ENCODE results near the gene CEP162. TPM values are rescaled to one million over a fixed set of nuclear protein-coding genes. Genes with fewer than 3 reads are reported as not detected.
"Not testable (repeated sequence)": the region's sequence is repeated elsewhere in the genome, so short reads cannot be mapped to it uniquely, and the experiment has no call there.

CEP162 gene
- total RNA-seq, 1 donor from 2014 or later, result 28.8 TPM

DNA sequence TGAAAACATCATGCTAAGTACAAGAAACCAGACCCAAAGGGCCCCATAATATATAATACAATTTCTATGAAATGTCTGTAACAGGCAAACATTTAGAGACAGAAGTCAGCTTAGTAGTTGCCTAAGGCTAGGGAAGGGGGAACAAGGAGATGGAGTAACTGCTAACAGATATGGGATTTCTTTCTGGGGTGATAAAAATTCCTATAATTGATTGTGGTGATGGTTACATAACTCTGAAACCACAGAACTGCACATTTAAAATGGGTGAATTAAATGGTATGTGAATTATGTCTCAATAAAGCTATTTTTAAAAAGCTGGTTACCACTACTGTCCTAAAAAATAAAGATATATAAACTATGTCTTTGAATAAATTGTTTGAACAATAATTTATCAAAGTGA lies 3.2 kb downstream of the CEP162 start:
- no peak overlapping the region for H3K9ac ChIP-seq
- no peaks in the 10 kb centered on the region for H3F3A ChIP-seq (ENCODE audit: low read depth)
- Mint-ChIP-seq H3K4me1 (peaks cover 16% of the 10 kb centered on the region), H3K36me3 (no peaks in the 10 kb centered on the region), H3K4me3 (no peak overlapping the region), H3K27me3 (ENCODE audit: insufficient read depth, low read depth) (peaks cover 2% of the 10 kb centered on the region), H3K27ac (no peak overlapping the region), H3K9me3 (no peaks in the 10 kb centered on the region)
- no peaks in the 10 kb centered on the region for H3K4me1 ChIP-seq
- no peak overlapping the region for H3K27ac ChIP-seq
- no peaks in the 10 kb centered on the region for H3K9me3 ChIP-seq (ENCODE audit: low read depth)
- TF ChIP-seq EZH2phosphoT487 (IDR thresholded peaks at IDR 0.05), result no peak
- no peak for TF ChIP-seq EZH2 (IDR thresholded peaks at IDR 0.05)
- TF ChIP-seq, protein P1, sequence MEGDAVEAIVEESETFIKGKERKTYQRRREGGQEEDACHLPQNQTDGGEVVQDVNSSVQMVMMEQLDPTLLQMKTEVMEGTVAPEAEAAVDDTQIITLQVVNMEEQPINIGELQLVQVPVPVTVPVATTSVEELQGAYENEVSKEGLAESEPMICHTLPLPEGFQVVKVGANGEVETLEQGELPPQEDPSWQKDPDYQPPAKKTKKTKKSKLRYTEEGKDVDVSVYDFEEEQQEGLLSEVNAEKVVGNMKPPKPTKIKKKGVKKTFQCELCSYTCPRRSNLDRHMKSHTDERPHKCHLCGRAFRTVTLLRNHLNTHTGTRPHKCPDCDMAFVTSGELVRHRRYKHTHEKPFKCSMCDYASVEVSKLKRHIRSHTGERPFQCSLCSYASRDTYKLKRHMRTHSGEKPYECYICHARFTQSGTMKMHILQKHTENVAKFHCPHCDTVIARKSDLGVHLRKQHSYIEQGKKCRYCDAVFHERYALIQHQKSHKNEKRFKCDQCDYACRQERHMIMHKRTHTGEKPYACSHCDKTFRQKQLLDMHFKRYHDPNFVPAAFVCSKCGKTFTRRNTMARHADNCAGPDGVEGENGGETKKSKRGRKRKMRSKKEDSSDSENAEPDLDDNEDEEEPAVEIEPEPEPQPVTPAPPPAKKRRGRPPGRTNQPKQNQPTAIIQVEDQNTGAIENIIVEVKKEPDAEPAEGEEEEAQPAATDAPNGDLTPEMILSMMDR (IDR thresholded peaks at IDR 0.05), result no peak
- no peak for DNase-seq (ENCODE audit: low spot score)
- no peaks in the 10 kb centered on the region for H3K36me3 ChIP-seq
- H3K4me2 ChIP-seq, result no peak overlapping the region
- peaks cover 12% of the 10 kb centered on the region for H3K27me3 ChIP-seq
- peaks cover 13% of the 10 kb centered on the region for H3K79me2 ChIP-seq (ENCODE audit: low read depth)
- no peak overlapping the region for H3K4me3 ChIP-seq
- peaks cover 15% of the 10 kb centered on the region for H4K20me1 ChIP-seq (ENCODE audit: low read depth)
- no peak overlapping the region for H2AFZ ChIP-seq (replicated peaks)

DNA sequence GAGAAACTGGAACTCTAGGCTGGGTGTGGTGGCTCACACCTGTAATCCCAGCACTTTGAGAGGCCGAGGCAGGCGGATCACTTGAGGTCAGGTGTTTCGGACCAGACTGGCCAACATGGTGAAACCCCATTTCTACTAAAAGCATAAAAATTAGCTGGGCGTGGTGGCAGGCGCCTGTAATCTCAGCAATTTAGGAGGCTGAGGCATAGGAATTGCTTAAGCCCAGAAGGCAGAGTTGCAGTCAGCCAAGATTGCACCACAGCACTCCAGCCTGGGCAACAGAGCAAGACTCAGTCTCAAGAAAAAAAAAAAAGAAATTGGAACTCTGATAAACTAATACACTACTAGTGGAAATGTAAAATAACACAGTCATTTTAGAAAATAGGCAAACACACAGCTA lies 3.8 kb downstream of the CEP162 start:
- Histone ChIP-seq H3K79me2 (ENCODE audit: low read depth) (peaks cover 13% of the 10 kb centered on the region), H4K20me1 (ENCODE audit: low read depth) (peaks cover 15% of the 10 kb centered on the region)
- not testable (repeated sequence) for H3K27me3 Mint-ChIP-seq (ENCODE audit: insufficient read depth, low read depth); H3K4me1 ChIP-seq; H3K27ac Mint-ChIP-seq; H3K36me3 Mint-ChIP-seq; H3K4me3 Mint-ChIP-seq; DNase-seq (ENCODE audit: low spot score); H3K27ac ChIP-seq; H3K27me3 ChIP-seq; H3F3A ChIP-seq (ENCODE audit: low read depth); H3K9ac ChIP-seq; H2AFZ ChIP-seq (replicated peaks); H3K36me3 ChIP-seq; H3K4me2 ChIP-seq; H3K4me3 ChIP-seq; H3K9me3 Mint-ChIP-seq; H3K9me3 ChIP-seq (ENCODE audit: low read depth)
- peaks cover 16% of the 10 kb centered on the region for H3K4me1 Mint-ChIP-seq

DNA sequence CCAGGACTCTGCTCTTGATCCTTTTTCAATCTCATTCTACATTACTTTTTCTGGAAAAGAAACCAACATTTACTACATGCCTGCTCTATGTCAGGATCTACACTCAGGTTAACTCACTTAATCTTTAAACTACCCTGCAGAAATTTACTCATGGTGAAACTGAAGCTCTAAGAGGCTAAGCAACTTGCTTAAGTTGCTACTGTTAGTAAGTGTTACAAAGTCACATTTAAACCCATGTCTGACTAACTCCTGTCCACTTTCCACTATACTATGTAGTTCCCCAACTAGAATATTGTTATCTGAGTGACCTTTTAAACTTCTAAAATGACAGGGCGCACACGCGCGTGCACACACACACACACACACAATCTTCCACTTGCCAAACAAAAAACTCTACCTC lies 5.0 kb downstream of the CEP162 start:
- no peak overlapping the region for H3K27ac Mint-ChIP-seq
- H3K9me3 Mint-ChIP-seq, result no peaks in the 10 kb centered on the region
- no peaks in the 10 kb centered on the region for H3K4me1 ChIP-seq
- no peak overlapping the region for H3K4me2 ChIP-seq
- no peaks in the 10 kb centered on the region for H3K27me3 Mint-ChIP-seq (ENCODE audit: insufficient read depth, low read depth)
- no peaks in the 10 kb centered on the region for H3K27me3 ChIP-seq
- no peak overlapping the region for H3K4me3 Mint-ChIP-seq
- H3K27ac ChIP-seq, result no peak overlapping the region
- peaks cover 16% of the 10 kb centered on the region for H3K4me1 Mint-ChIP-seq
- H3K36me3 ChIP-seq, result no peaks in the 10 kb centered on the region
- no peak overlapping the region for H2AFZ ChIP-seq (replicated peaks)
- no peak for DNase-seq (ENCODE audit: low spot score)
- TF ChIP-seq EZH2phosphoT487 (IDR thresholded peaks at IDR 0.05) (no peak), EZH2 (IDR thresholded peaks at IDR 0.05) (no peak)
- TF ChIP-seq, protein P1 (IDR thresholded peaks at IDR 0.05), result no peak
- no peak overlapping the region for H3K4me3 ChIP-seq
- no peaks in the 10 kb centered on the region for H3K36me3 Mint-ChIP-seq
- H4K20me1 ChIP-seq (ENCODE audit: low read depth), result peaks cover 15% of the 10 kb centered on the region
- no peaks in the 10 kb centered on the region for H3K9me3 ChIP-seq (ENCODE audit: low read depth)
- H3K9ac ChIP-seq, result no peak overlapping the region
- H3K79me2 ChIP-seq (ENCODE audit: low read depth), result peaks cover 13% of the 10 kb centered on the region
- no peaks in the 10 kb centered on the region for H3F3A ChIP-seq (ENCODE audit: low read depth)

DNA sequence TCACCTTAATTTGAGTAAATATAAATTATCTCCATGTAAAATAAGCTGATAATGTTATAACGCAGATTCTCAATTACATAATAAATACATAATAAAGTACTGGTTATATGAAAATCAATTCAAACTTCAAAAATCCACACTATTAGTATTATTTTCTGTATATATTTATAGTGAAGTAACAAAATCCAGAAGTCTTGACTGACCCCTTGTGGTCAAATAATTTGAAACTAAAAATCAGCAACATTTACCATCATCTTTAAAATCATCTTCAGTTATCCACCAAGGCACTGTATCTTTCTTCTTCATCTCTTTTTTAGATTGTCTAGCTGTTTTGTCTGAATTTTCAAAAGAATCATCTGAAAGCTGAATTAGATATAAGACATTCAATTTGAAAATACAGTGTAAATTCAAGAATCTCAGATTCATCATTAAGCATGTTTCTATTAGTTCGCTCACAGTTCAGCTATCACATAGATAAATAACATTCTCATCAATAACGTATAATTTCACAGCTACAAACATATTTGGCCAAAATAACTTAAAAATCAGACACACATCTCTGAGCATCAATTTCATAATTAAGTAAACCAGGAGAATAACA lies 6.5 kb downstream of the CEP162 start:
- Histone ChIP-seq H3K27me3 (no peaks in the 10 kb centered on the region), H3K27ac (no peak overlapping the region), H3K4me1 (no peaks in the 10 kb centered on the region), H3K9ac (no peak overlapping the region), H2AFZ (replicated peaks) (no peak overlapping the region), H3K4me3 (no peak overlapping the region), H3K79me2 (ENCODE audit: low read depth) (no peaks in the 10 kb centered on the region), H3K4me2 (no peak overlapping the region), H4K20me1 (ENCODE audit: low read depth) (peaks cover 15% of the 10 kb centered on the region), H3F3A (ENCODE audit: low read depth) (no peaks in the 10 kb centered on the region), H3K9me3 (ENCODE audit: low read depth) (no peaks in the 10 kb centered on the region), H3K36me3 (no peaks in the 10 kb centered on the region)
- Mint-ChIP-seq H3K27me3 (ENCODE audit: insufficient read depth, low read depth) (no peaks in the 10 kb centered on the region), H3K9me3 (no peaks in the 10 kb centered on the region), H3K27ac (no peak overlapping the region), H3K4me3 (no peak overlapping the region), H3K36me3 (no peaks in the 10 kb centered on the region), H3K4me1 (peaks cover 6% of the 10 kb centered on the region)
- TF ChIP-seq EZH2 (IDR thresholded peaks at IDR 0.05), result no peak
- TF ChIP-seq, protein P1 (IDR thresholded peaks at IDR 0.05), result peak; percentile 69
- DNase-seq (ENCODE audit: low spot score), result peak; percentile 15

Measured in neural progenitor cell (in vitro differentiated cells).